ENCODE measurements around the gene YWHAE.

GRCh38 chr17:1301546-1301945 is 98.5 kb downstream of the YWHAE start:
- TF ChIP-seq, protein P1, sequence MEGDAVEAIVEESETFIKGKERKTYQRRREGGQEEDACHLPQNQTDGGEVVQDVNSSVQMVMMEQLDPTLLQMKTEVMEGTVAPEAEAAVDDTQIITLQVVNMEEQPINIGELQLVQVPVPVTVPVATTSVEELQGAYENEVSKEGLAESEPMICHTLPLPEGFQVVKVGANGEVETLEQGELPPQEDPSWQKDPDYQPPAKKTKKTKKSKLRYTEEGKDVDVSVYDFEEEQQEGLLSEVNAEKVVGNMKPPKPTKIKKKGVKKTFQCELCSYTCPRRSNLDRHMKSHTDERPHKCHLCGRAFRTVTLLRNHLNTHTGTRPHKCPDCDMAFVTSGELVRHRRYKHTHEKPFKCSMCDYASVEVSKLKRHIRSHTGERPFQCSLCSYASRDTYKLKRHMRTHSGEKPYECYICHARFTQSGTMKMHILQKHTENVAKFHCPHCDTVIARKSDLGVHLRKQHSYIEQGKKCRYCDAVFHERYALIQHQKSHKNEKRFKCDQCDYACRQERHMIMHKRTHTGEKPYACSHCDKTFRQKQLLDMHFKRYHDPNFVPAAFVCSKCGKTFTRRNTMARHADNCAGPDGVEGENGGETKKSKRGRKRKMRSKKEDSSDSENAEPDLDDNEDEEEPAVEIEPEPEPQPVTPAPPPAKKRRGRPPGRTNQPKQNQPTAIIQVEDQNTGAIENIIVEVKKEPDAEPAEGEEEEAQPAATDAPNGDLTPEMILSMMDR (IDR thresholded peaks at IDR 0.05) = no peak
- no peak for TF ChIP-seq POLR2A (IDR thresholded peaks at IDR 0.05)

Measured in right lobe of liver (tissue), 4 donors.